PFSK-1 (cell line): ENCODE data around the gene ELF3. TPM values are rescaled to one million over a fixed set of nuclear protein-coding genes. Genes with fewer than 3 reads are reported as not detected.

ENCODE experiments used
- FOXP2 ChIP-seq: optimal IDR thresholded peaks from 2 replicates; pipeline ENCODE3; 2011; ENCODE audit warnings: borderline replicate concordance, control low read depth, inconsistent platforms; ENCODE audit not compliant: insufficient read depth; ENCODE audit errors: extremely low read length, extremely low read depth
- POLR2AphosphoS5 ChIP-seq: IDR thresholded peaks from 2 replicates; pipeline ENCODE4 v1.6.1; 2012; ENCODE audit warnings: low read depth, mild to moderate bottlenecking, control low read depth, low read length, moderate library complexity
- REST ChIP-seq, 2 experiments: IDR thresholded peaks; 2 replicates each; pipeline versions ENCODE4 v1.6.1 to v1.8.0; 2011 to 2012; ENCODE audit warnings: low read depth in 2 of 2, low read length in 2 of 2, control low read depth in 1 of 2, inconsistent platforms in 1 of 2, mild to moderate bottlenecking in 1 of 2, moderate library complexity in 1 of 2; ENCODE audit not compliant: insufficient read depth in 1 of 2
- SIN3A ChIP-seq: IDR thresholded peaks from 2 replicates; pipeline ENCODE4 v1.6.1; 2012; ENCODE audit warnings: mild to moderate bottlenecking, low read length, moderate library complexity, borderline replicate concordance; ENCODE audit not compliant: insufficient read depth
- TAF1 ChIP-seq: IDR thresholded peaks from 2 replicates; pipeline ENCODE4 v1.6.1; 2012; ENCODE audit warnings: low read length, control low read depth, borderline replicate concordance; ENCODE audit not compliant: insufficient read depth
- polyA plus RNA-seq: library from polyadenylated mRNA; unstranded; fragments of >200 nt; gene quantifications from one replicate; pipeline ENCODE4 v1.2.1, GENCODE V29; 2012; ENCODE audit warnings: low read depth, missing spikeins; ENCODE audit not compliant: insufficient read length

The ELF3 gene
- polyA plus RNA-seq = 0.41 TPM

- TF ChIP-seq SIN3A (no peak), TAF1 (no peak), REST (IDR thresholded peaks at IDR 0.05; ENCODE audit: insufficient read depth in 1 of 2, low read depth in 2 of 2, low read length in 2 of 2) (no peak), FOXP2 (no peak), POLR2AphosphoS5 (no peak)
Measured at GRCh38 chr1:202010180-202011015, at the start of gene ELF3. Gene ELF3 (plus strand): TSS chr1:202010587. CDS start chr1:202011137, 550 bp downstream.

- TF ChIP-seq TAF1 (no peak), REST (IDR thresholded peaks at IDR 0.05; ENCODE audit: insufficient read depth in 1 of 2, low read depth in 2 of 2, low read length in 2 of 2) (no peak), POLR2AphosphoS5 (no peak), SIN3A (no peak), FOXP2 (no peak)
Measured at GRCh38 chr1:201964261-201964660, 46.1 kb upstream of the ELF3 start.

GRCh38 chr1:201966171-201966570 lies 44.2 kb upstream of the ELF3 start:
- TF ChIP-seq SIN3A (no peak), POLR2AphosphoS5 (no peak), REST (IDR thresholded peaks at IDR 0.05; ENCODE audit: insufficient read depth in 1 of 2, low read depth in 2 of 2, low read length in 2 of 2) (no peak), TAF1 (no peak), FOXP2 (no peak)

GRCh38 chr1:201968202-201968925 lies 42.0 kb upstream of the ELF3 start:
- TF ChIP-seq SIN3A (no peak), TAF1 (no peak), REST (IDR thresholded peaks at IDR 0.05; ENCODE audit: insufficient read depth in 1 of 2, low read depth in 2 of 2, low read length in 2 of 2) (no peak), FOXP2 (no peak), POLR2AphosphoS5 (no peak)
